Neural crest cell (in vitro differentiated cells): Measurements from ENCODE around the gene CCAR1. TPM values are rescaled to one million over a fixed set of nuclear protein-coding genes. Genes with fewer than 3 reads are reported as not detected.
"Not testable (repeated sequence)": the region's sequence is repeated elsewhere in the genome, so short reads cannot be mapped to it uniquely, and the experiment has no call there.

ENCODE experiments used
- DNase-seq: peaks from one replicate; pipeline ENCODE4 v3.0.0; 2021; ENCODE audit warnings: low read depth, mixed read lengths, low spot score
- H3K27ac Mint-ChIP-seq: one replicate; pipeline ENCODE4 v1.8.0; 2021; ENCODE audit warnings: mild to moderate bottlenecking, mixed read lengths; ENCODE audit not compliant: unreplicated experiment
- H3K27me3 Mint-ChIP-seq: 2 replicates; pipeline ENCODE4 v1.8.0; 2021; ENCODE audit warnings: low read depth, mild to moderate bottlenecking, mixed read lengths
- H3K36me3 Mint-ChIP-seq: 2 replicates; pipeline ENCODE4 v1.8.0; 2021; ENCODE audit warnings: low read depth, mild to moderate bottlenecking, mixed read lengths
- H3K4me1 Mint-ChIP-seq: 2 replicates; pipeline ENCODE4 v1.8.0; 2021; ENCODE audit warnings: mixed read lengths
- H3K4me3 Mint-ChIP-seq: one replicate; pipeline ENCODE4 v1.8.0; 2021; ENCODE audit warnings: mild to moderate bottlenecking, mixed read lengths
- H3K9me3 Mint-ChIP-seq: 2 replicates; pipeline ENCODE4 v1.8.0; 2021; ENCODE audit warnings: mixed read lengths
- total RNA-seq: library from RNA; stranded (reverse); gene quantifications from 2 replicates; pipeline ENCODE4 v1.2.1, GENCODE V29; 2021
- TF ChIP-seq, protein P1 (sequence below): fragments of 200-600 bp; sonication (generic); conservative IDR thresholded peaks from 2 replicates; pipeline ENCODE4 v1.5.0; 2021; ENCODE audit warnings: antibody characterized with exemption, mild to moderate bottlenecking

The CCAR1 gene
- total RNA-seq, 1 donor from 2014 or later = 131 TPM

DNA sequence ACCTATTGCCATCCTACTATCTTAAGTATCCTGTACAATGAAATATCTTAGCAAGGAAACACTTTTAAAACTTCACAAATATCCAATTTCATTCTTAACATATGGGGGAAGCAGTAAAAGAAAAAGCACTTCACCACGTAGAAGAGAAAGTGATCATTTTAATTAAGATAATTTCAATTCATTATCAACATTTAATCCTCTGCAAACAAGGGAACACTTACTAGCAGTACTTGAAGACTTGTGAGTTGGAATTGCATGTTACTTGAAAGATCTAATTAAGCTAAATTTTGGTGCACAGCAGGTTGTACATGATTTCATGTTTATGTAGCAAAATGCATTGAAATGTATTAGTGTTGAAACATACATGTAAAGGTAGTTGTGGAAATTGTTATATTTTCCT lies 20.8 kb upstream of the CCAR1 start:
- Mint-ChIP-seq H3K27me3 (no peaks in the 10 kb centered on the region), H3K4me1 (no peaks in the 10 kb centered on the region), H3K9me3 (no peaks in the 10 kb centered on the region), H3K4me3 (no peak overlapping the region), H3K36me3 (no peaks in the 10 kb centered on the region), H3K27ac (no peak overlapping the region)
- TF ChIP-seq, protein P1, sequence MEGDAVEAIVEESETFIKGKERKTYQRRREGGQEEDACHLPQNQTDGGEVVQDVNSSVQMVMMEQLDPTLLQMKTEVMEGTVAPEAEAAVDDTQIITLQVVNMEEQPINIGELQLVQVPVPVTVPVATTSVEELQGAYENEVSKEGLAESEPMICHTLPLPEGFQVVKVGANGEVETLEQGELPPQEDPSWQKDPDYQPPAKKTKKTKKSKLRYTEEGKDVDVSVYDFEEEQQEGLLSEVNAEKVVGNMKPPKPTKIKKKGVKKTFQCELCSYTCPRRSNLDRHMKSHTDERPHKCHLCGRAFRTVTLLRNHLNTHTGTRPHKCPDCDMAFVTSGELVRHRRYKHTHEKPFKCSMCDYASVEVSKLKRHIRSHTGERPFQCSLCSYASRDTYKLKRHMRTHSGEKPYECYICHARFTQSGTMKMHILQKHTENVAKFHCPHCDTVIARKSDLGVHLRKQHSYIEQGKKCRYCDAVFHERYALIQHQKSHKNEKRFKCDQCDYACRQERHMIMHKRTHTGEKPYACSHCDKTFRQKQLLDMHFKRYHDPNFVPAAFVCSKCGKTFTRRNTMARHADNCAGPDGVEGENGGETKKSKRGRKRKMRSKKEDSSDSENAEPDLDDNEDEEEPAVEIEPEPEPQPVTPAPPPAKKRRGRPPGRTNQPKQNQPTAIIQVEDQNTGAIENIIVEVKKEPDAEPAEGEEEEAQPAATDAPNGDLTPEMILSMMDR = no peak
- DNase-seq = no peak

DNA sequence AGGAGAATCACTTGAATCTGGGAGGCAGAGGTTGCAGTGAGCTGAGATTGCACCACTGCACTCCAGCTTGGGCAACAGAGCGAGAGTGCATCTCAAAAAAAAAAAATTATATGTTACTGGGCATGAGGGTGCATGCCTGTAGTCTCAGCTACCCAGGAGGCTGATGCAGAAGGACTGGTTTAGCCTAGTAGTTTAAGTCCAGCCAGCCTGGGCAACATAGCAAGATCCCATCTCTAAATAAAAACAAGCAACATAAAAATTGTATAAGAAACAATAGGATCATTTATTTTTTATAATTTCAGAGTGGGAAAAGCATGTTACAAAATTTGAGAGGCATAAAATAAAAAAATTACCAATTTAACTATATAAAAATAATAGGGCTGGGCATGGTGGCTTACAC lies 15.5 kb upstream of the CCAR1 start:
- Mint-ChIP-seq H3K4me1 (no peaks in the 10 kb centered on the region), H3K27me3 (no peaks in the 10 kb centered on the region), H3K27ac (no peak overlapping the region), H3K9me3 (no peaks in the 10 kb centered on the region), H3K4me3 (no peak overlapping the region), H3K36me3 (no peaks in the 10 kb centered on the region)
- no peak for DNase-seq
- TF ChIP-seq, protein P1 = no peak

GRCh38 chr10:68708987-68709386 lies 12.1 kb upstream of the CCAR1 start:
- H3K27ac Mint-ChIP-seq, H3K4me1 Mint-ChIP-seq, H3K36me3 Mint-ChIP-seq, DNase-seq, H3K4me3 Mint-ChIP-seq, H3K9me3 Mint-ChIP-seq, H3K27me3 Mint-ChIP-seq: not testable (repeated sequence)

GRCh38 chr10:68713065-68713464 lies 8.0 kb upstream of the CCAR1 start:
- H3K36me3 Mint-ChIP-seq, DNase-seq, H3K4me1 Mint-ChIP-seq, H3K4me3 Mint-ChIP-seq, H3K27me3 Mint-ChIP-seq, H3K27ac Mint-ChIP-seq, H3K9me3 Mint-ChIP-seq: not testable (repeated sequence)

GRCh38 chr10:68717435-68717834 lies 3.6 kb upstream of the CCAR1 start:
- no peak overlapping the region for H3K27ac Mint-ChIP-seq
- peaks cover 12% of the 10 kb centered on the region for H3K4me1 Mint-ChIP-seq
- peaks cover 6% of the 10 kb centered on the region for H3K36me3 Mint-ChIP-seq
- H3K4me3 Mint-ChIP-seq = no peak overlapping the region
- TF ChIP-seq, protein P1 = no peak
- peaks cover 2% of the 10 kb centered on the region for H3K9me3 Mint-ChIP-seq
- no peak for DNase-seq
- peaks cover 4% of the 10 kb centered on the region for H3K27me3 Mint-ChIP-seq

DNA sequence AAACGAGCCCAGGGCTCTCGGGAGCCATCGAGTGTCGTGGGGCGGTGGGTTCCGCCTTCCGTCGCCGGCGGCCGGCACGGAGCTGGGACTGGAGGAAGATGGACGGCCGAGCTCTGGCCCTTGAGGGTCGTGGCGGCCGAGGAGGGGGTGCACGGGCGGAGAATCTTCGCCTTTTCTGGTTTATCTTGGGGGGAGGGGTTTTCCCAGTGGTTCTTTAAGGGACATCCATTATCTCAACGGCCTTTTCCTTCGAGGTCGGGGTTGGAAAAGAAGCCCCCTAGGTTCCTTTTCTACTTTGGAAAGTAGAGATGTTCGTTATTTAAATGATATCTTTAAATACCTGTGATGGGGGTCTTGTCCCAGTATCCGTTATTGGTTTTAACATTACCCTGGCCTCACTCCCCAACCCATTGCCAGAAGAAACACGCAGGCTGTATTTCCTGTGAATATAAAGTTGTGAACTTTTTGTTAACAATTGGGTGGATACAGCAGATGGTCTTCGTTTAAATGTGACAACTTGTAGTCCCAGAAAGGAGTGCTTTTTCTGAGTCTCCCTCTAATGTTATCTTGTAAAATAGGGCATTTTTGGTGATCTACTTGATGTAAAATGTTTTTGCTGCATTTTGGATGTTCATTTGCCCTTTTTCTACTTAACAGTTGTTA lies 765 bp downstream of the CCAR1 start:
- Mint-ChIP-seq H3K36me3 (peaks cover 12% of the 10 kb centered on the region), H3K9me3 (peaks cover 2% of the 10 kb centered on the region), H3K4me1 (peaks cover 16% of the 10 kb centered on the region), H3K27ac (peak overlapping the region; percentile 97), H3K27me3 (peaks cover 4% of the 10 kb centered on the region), H3K4me3 (peak overlapping the region; percentile 99)
- TF ChIP-seq, protein P1 = no peak
- DNase-seq = no peak
